Fibroblast of lung (primary cell): ENCODE results near the gene CA14. TPM values are rescaled to one million over a fixed set of nuclear protein-coding genes. Genes with fewer than 3 reads are reported as not detected.
A peak's percentile ranks its signal among the peaks of the same experiment; 100 is the strongest.
"Not testable (repeated sequence)": the region's sequence is repeated elsewhere in the genome, so short reads cannot be mapped to it uniquely, and the experiment has no call there.

Experiments
- DNase-seq, 2 donors: peaks; one replicate each; pipeline versions ENCODE4 v3.0.0 to v3.0.0-alpha.2; 2010; ENCODE audit warnings: low read depth in 2 of 2
- H2AFZ ChIP-seq: 2 replicates; pipeline ENCODE4 v1.5.1; 2012; ENCODE audit warnings: low read length, control low read depth, inconsistent platforms
- H3K27ac ChIP-seq: 2 replicates; pipeline ENCODE4 v1.5.1; 2011; ENCODE audit warnings: low read length, control low read depth; ENCODE audit not compliant: insufficient read depth
- H3K27me3 ChIP-seq: 2 replicates; pipeline ENCODE4 v1.5.1; 2011; ENCODE audit warnings: mild to moderate bottlenecking, low read length; ENCODE audit not compliant: control insufficient read depth, insufficient read depth
- H3K36me3 ChIP-seq: 2 replicates; pipeline ENCODE4 v1.5.1; 2011; ENCODE audit warnings: low read length; ENCODE audit not compliant: control insufficient read depth, insufficient read depth
- H3K4me1 ChIP-seq: 2 replicates; pipeline ENCODE4 v1.5.1; 2011; ENCODE audit warnings: low read length; ENCODE audit not compliant: control insufficient read depth, insufficient read depth; ENCODE audit errors: extremely low read depth
- H3K4me2 ChIP-seq: 2 replicates; pipeline ENCODE4 v1.5.1; 2011; ENCODE audit warnings: low read length, control low read depth; ENCODE audit not compliant: insufficient read depth; ENCODE audit errors: extremely low read depth
- H3K4me3 ChIP-seq, 4 experiments: fragments of 200-600 bp in 1 of 4; sonication (generic) in 1 of 4; replicated peaks in 1 of 4; 2 replicates each; pipeline ENCODE4 v1.5.1; 2011 to 2016; ENCODE audit warnings: low read length in 4 of 4, low read depth in 3 of 4, mild to moderate bottlenecking in 3 of 4, control low read depth in 2 of 4, inconsistent platforms in 1 of 4, mixed read lengths in 1 of 4; ENCODE audit not compliant: insufficient read depth in 1 of 4; ENCODE audit errors: control extremely low read depth in 1 of 4
- H3K79me2 ChIP-seq: 2 replicates; pipeline ENCODE4 v1.5.1; 2012; ENCODE audit warnings: mild to moderate bottlenecking, low read length, inconsistent platforms; ENCODE audit not compliant: control insufficient read depth, insufficient read depth
- H3K9ac ChIP-seq: 2 replicates; pipeline ENCODE4 v1.5.1; 2011; ENCODE audit warnings: mild to moderate bottlenecking, low read length, control low read depth; ENCODE audit not compliant: insufficient read depth
- H3K9me3 ChIP-seq: 2 replicates; pipeline ENCODE4 v1.5.1; 2012; ENCODE audit warnings: low read depth, low read length; ENCODE audit not compliant: control insufficient read depth, insufficient read depth
- H4K20me1 ChIP-seq: 2 replicates; pipeline ENCODE4 v1.5.1; 2011; ENCODE audit warnings: low read length; ENCODE audit not compliant: control insufficient read depth, insufficient read depth; ENCODE audit errors: extremely low read depth
- EZH2 ChIP-seq: IDR thresholded peaks from 2 replicates; pipeline ENCODE4 v1.5.1; 2012; ENCODE audit warnings: low read length, control low read depth, mild to moderate bottlenecking; ENCODE audit errors: missing control alignments
- polyA plus RNA-seq, 2 donors: library from polyadenylated mRNA; depleted of rRNA in 1 of 2; stranded (reverse) in 1 of 2; unstranded in 1 of 2; fragments of >200 nt; gene quantifications; 2 replicates each; pipeline ENCODE4 v1.2.1, GENCODE V29; 2011 to 2012; ENCODE audit warnings: missing spikeins in 1 of 2
- total RNA-seq: library from RNA; depleted of rRNA; stranded (reverse); fragments of >200 nt; gene quantifications from 2 replicates; pipeline ENCODE4 v1.2.1, GENCODE V29; 2014
- TF ChIP-seq, protein P1 (sequence below), 2 donors: IDR thresholded peaks in 1 of 2; conservative IDR thresholded peaks in 1 of 2; 1 replicate in 1 of 2; 2 replicates in 1 of 2; pipeline ENCODE4 v1.5.1; 2011 to 2012; ENCODE audit warnings: low read length in 2 of 2, control low read depth in 1 of 2, inconsistent platforms in 1 of 2, low read depth in 1 of 2, mild to moderate bottlenecking in 1 of 2

Gene CA14
- total and polyA plus RNA-seq, 2 donors (not counting 1 experiment from before 2014, with no cell fraction given), result 0.08 TPM; not detected in 1

DNA sequence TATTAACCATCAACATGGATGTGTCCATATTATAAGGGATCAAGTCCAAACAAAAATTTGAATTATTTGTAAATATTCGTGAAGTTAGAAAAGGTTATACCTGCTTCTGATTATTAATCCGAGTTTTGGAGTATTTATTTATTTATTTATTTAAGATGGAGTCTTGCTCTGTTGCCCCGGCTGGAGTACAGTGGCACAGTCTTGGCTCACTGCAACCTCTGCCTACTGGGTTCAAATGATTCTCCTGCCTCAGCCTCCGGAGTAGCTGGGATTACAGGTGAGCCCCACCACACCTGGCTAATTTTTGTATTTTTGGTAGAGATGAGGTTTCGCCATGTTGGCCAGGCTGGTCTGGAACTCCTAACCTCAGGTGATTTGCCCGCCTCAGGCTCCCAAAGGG is 41.7 kb upstream of the CA14 start:
- H2AFZ ChIP-seq, H3K79me2 ChIP-seq, H3K27me3 ChIP-seq, H3K36me3 ChIP-seq, H3K9ac ChIP-seq, H3K27ac ChIP-seq, H3K4me1 ChIP-seq, H3K9me3 ChIP-seq, H3K4me3 ChIP-seq, H3K4me2 ChIP-seq, DNase-seq, H4K20me1 ChIP-seq: not testable (repeated sequence)

DNA sequence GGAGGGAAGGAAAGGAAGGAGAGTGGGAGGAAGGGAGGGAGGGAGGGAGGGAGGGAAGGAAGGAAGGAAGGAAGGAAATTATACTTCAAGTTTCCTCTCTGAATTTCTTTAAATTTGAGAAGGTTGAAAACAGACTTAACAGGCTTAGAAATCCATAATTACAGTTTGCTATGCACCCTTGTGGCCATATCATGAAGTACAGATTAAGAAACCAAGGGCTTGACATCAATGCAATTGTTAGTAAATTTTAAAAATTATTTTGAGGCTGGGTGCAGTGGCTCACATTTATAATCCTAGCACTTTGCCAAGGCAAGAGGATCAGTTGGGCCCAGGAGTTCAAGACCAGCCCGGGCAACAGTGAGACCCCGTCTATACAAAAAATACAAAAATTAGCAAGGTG is 36.0 kb upstream of the CA14 start:
- H3K4me2 ChIP-seq, result no peak overlapping the region
- H3K9ac ChIP-seq, result no peak overlapping the region
- DNase-seq, result peak; percentile 20 to 57
- H3K27me3 ChIP-seq, result no peaks in the 10 kb centered on the region
- no peak overlapping the region for H2AFZ ChIP-seq
- no peaks in the 10 kb centered on the region for H4K20me1 ChIP-seq
- no peak overlapping the region for H3K4me3 ChIP-seq
- peaks cover 5% of the 10 kb centered on the region for H3K36me3 ChIP-seq
- H3K9me3 ChIP-seq, result no peaks in the 10 kb centered on the region
- TF ChIP-seq, protein P1, sequence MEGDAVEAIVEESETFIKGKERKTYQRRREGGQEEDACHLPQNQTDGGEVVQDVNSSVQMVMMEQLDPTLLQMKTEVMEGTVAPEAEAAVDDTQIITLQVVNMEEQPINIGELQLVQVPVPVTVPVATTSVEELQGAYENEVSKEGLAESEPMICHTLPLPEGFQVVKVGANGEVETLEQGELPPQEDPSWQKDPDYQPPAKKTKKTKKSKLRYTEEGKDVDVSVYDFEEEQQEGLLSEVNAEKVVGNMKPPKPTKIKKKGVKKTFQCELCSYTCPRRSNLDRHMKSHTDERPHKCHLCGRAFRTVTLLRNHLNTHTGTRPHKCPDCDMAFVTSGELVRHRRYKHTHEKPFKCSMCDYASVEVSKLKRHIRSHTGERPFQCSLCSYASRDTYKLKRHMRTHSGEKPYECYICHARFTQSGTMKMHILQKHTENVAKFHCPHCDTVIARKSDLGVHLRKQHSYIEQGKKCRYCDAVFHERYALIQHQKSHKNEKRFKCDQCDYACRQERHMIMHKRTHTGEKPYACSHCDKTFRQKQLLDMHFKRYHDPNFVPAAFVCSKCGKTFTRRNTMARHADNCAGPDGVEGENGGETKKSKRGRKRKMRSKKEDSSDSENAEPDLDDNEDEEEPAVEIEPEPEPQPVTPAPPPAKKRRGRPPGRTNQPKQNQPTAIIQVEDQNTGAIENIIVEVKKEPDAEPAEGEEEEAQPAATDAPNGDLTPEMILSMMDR (conservative IDR thresholded peaks at IDR 0.05 in 1 of 2, IDR thresholded peaks at IDR 0.05 in 1 of 2; ENCODE audit: low read depth in 1 of 2, low read length in 2 of 2), result peak; percentile 34 to 62
- TF ChIP-seq EZH2, result no peak
- no peak overlapping the region for H3K27ac ChIP-seq
- no peaks in the 10 kb centered on the region for H3K4me1 ChIP-seq
- H3K79me2 ChIP-seq, result no peaks in the 10 kb centered on the region

DNA sequence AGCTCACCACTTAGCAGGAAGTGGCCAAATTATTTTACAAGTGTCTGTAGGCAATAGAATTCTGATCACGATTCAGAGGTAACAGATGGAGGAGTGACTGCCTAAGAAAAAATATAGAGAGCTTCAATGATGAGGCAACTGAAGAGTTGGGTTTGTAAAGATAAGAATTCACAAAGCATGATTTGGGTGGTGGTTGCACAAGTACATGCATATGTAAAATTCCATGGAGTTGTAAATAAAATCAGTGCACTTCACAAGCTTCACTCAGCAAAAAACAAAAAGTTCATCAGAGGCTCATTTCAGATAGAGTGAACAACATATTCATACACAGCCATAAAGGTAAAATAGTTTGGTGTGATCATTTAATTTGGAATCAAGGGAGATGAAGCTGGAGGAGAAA is 32.6 kb upstream of the CA14 start:
- Histone ChIP-seq H3K9me3 (no peaks in the 10 kb centered on the region), H3K27me3 (no peaks in the 10 kb centered on the region), H3K79me2 (no peaks in the 10 kb centered on the region), H2AFZ (no peak overlapping the region), H3K4me1 (no peaks in the 10 kb centered on the region), H4K20me1 (no peaks in the 10 kb centered on the region), H3K4me2 (no peak overlapping the region), H3K9ac (no peak overlapping the region), H3K36me3 (peaks cover 6% of the 10 kb centered on the region), H3K27ac (no peak overlapping the region), H3K4me3 (no peak overlapping the region)
- no peak for DNase-seq
- no peak for TF ChIP-seq EZH2
- TF ChIP-seq, protein P1 (conservative IDR thresholded peaks at IDR 0.05 in 1 of 2, IDR thresholded peaks at IDR 0.05 in 1 of 2; ENCODE audit: low read depth in 1 of 2, low read length in 2 of 2), result no peak
